GM12878 (cell line): ENCODE data around the gene EML1. TPM values are rescaled to one million over a fixed set of nuclear protein-coding genes. Genes with fewer than 3 reads are reported as not detected.
A peak's percentile ranks its signal among the peaks of the same experiment; 100 is the strongest.

Source experiments
- ATAC-seq: fragments of 200-7000 bp; cut with Tn5 transposase; 3 replicates; pipeline ENCODE4 v1.9.1; 2020; ENCODE audit warnings: mild to moderate bottlenecking, moderate library complexity
- BruUV-seq: library from RNA; stranded (reverse); fragments of 400-500 nt; replicated peaks from 2 replicates; lab custom pipeline; 2021; lab: Mats Ljungman, UMichigan
- CTCF ChIA-PET: fragments of 300-600 bp; sonication (Branson Sonifier 250); formaldehyde crosslinking; extraction: SDS; loops from one replicate; lab custom pipeline; 2021; ENCODE audit warnings: inconsistent platforms; lab: Yijun Ruan, JAX
- POLR2A ChIA-PET: fragments of 350-600 bp; formaldehyde crosslinking; extraction: SDS; loops from one replicate; lab custom pipeline; 2021; ENCODE audit warnings: inconsistent platforms; lab: Charles Lee
- RAD21 ChIA-PET: fragments of 300-600 bp; sonication (Branson Sonifier 250); formaldehyde crosslinking; loops from one replicate; lab custom pipeline; 2023; ENCODE audit warnings: antibody characterized with exemption; ENCODE audit not compliant: unreplicated experiment; lab: Charles Lee
- SMC1A ChIA-PET: fragments of 300-600 bp; sonication (Branson Sonifier 250); formaldehyde crosslinking; loops from one replicate; lab custom pipeline; 2023; ENCODE audit not compliant: unreplicated experiment, uncharacterized antibody; lab: Charles Lee
- DNase-seq: peaks from one replicate; pipeline ENCODE4 v3.0.0-alpha.2; 2011; ENCODE audit warnings: low read depth, low spot score
- FAIRE-seq: peaks from 3 replicates; lab custom pipeline; 2011; peaks lifted over from hg19 to GRCh38; lab: Jason Lieb, UNC
- H2AFZ ChIP-seq: 2 replicates; pipeline ENCODE4 v1.6.0; 2011; ENCODE audit warnings: low read depth, low read length, control low read depth; ENCODE audit not compliant: control insufficient read depth
- H3K27ac ChIP-seq: 2 replicates; pipeline ENCODE4 v1.5.1; 2011; ENCODE audit warnings: control low read depth; ENCODE audit not compliant: control insufficient read depth, insufficient read depth
- H3K27me3 ChIP-seq, 2 experiments: replicated peaks in 1 of 2; 2 replicates each; pipeline versions ENCODE4 v1.6.0 to v1.6.1; 2011; ENCODE audit warnings: low read length in 1 of 2; ENCODE audit not compliant: control insufficient read depth in 2 of 2, insufficient read depth in 2 of 2
- H3K36me3 ChIP-seq, 2 experiments: 2 replicates each; pipeline ENCODE4 v1.5.1; 2011; ENCODE audit warnings: low read length in 1 of 2; ENCODE audit not compliant: control insufficient read depth in 2 of 2, insufficient read depth in 2 of 2
- H3K4me1 ChIP-seq: 2 replicates; pipeline ENCODE4 v1.6.1; 2011; ENCODE audit warnings: mild to moderate bottlenecking, low read length, moderate library complexity, mixed read lengths; ENCODE audit not compliant: control insufficient read depth, insufficient read depth
- H3K4me2 ChIP-seq: 2 replicates; pipeline ENCODE4 v1.6.0; 2011; ENCODE audit warnings: control low read depth; ENCODE audit not compliant: control insufficient read depth, insufficient read depth
- H3K4me3 ChIP-seq: fragments of 200-600 bp; sonication (generic); 2 replicates; pipeline ENCODE4 v1.5.1; 2016
- H3K79me2 ChIP-seq: 2 replicates; pipeline ENCODE4 v1.6.0; 2011; ENCODE audit warnings: low read length; ENCODE audit not compliant: control insufficient read depth, insufficient read depth
- H3K9ac ChIP-seq: 2 replicates; pipeline ENCODE4 v1.8.0; 2011; ENCODE audit warnings: low read length, control low read depth, mixed read lengths; ENCODE audit not compliant: control insufficient read depth, insufficient read depth
- H3K9me3 ChIP-seq: replicated peaks from 3 replicates; pipeline ENCODE4 v1.5.1; 2011; ENCODE audit warnings: mild to moderate bottlenecking, low read length; ENCODE audit not compliant: control insufficient read depth, insufficient read depth
- H4K20me1 ChIP-seq: 2 replicates; pipeline ENCODE4 v1.6.0; 2011; ENCODE audit not compliant: control insufficient read depth, insufficient read depth
- BRCA1 ChIP-seq: IDR thresholded peaks from 2 replicates; pipeline ENCODE4 v1.6.1; 2011; ENCODE audit warnings: low read depth, low read length, improper control_type of control experiment
- CBX3 ChIP-seq: fragments of 200-600 bp; sonication (generic); IDR thresholded peaks from 2 replicates; pipeline ENCODE4 v1.6.1; 2016; ENCODE audit warnings: low read depth, borderline replicate concordance
- E2F8 ChIP-seq: fragments of 450-650 bp; IDR thresholded peaks from 2 replicates; pipeline ENCODE4 v1.6.1; 2018; ENCODE audit warnings: mild to moderate bottlenecking, low read depth, moderate library complexity; ENCODE audit not compliant: partially characterized antibody
- ETV6 ChIP-seq, 2 experiments: fragments of 450-650 bp in 1 of 2; IDR thresholded peaks in 1 of 2; conservative IDR thresholded peaks in 1 of 2; 2 replicates each; pipeline ENCODE4 v1.6.1; 2014; ENCODE audit warnings: antibody characterized with exemption in 1 of 2, borderline replicate concordance in 1 of 2, low read depth in 1 of 2, mild to moderate bottlenecking in 1 of 2, moderate library complexity in 1 of 2
- EZH2 ChIP-seq: IDR thresholded peaks from 2 replicates; pipeline ENCODE4 v1.6.1; 2012; ENCODE audit warnings: low read depth, mild to moderate bottlenecking, control low read depth, inconsistent platforms, low read length, borderline replicate concordance; ENCODE audit not compliant: control insufficient read depth
- HDAC2 ChIP-seq: fragments of 200-600 bp; sonication (generic); IDR thresholded peaks from 2 replicates; pipeline ENCODE4 v1.6.1; 2017
- IKZF1 ChIP-seq: fragments of 450-650 bp; conservative IDR thresholded peaks from 2 replicates; pipeline ENCODE4 v1.6.1; 2017; ENCODE audit warnings: antibody characterized with exemption, mild to moderate bottlenecking
- MTA2 ChIP-seq: fragments of 450-650 bp; IDR thresholded peaks from 2 replicates; pipeline ENCODE4 v1.6.1; 2016; ENCODE audit warnings: low read depth, mild to moderate bottlenecking, moderate library complexity
- MYC ChIP-seq: IDR thresholded peaks from 2 replicates; pipeline ENCODE4 v1.6.1; 2011; ENCODE audit warnings: mild to moderate bottlenecking, low read length, moderate library complexity, inconsistent platforms; ENCODE audit not compliant: insufficient read depth, insufficient replicate concordance, insufficient read length, severe bottlenecking
- PBX3 ChIP-seq: IDR thresholded peaks from 2 replicates; pipeline ENCODE4 v1.6.1; 2011; ENCODE audit warnings: mild to moderate bottlenecking, low read depth, low read length, moderate library complexity; ENCODE audit not compliant: insufficient replicate concordance
- PML ChIP-seq: IDR thresholded peaks from 2 replicates; pipeline ENCODE4 v1.6.1; 2012; ENCODE audit warnings: low read length, inconsistent platforms
- POU2F2 ChIP-seq: IDR thresholded peaks from 3 replicates; pipeline ENCODE4 v1.6.1; 2011; ENCODE audit warnings: low read depth, mild to moderate bottlenecking, low read length, borderline replicate concordance
- PRDM15 ChIP-seq: fragments of 450-650 bp; formaldehyde crosslinking; IDR thresholded peaks from 2 replicates; pipeline ENCODE4 v1.4.0; 2020; ENCODE audit warnings: mild to moderate bottlenecking, moderate library complexity
- RAD51 ChIP-seq: fragments of 450-650 bp; IDR thresholded peaks from 2 replicates; pipeline ENCODE4 v1.6.1; 2016; ENCODE audit warnings: moderate library complexity, mild to moderate bottlenecking, inconsistent platforms
- RCOR1 ChIP-seq: conservative IDR thresholded peaks from 2 replicates; pipeline ENCODE4 v1.6.1; 2012; ENCODE audit warnings: low read depth, low read length, improper control_type of control experiment
- STAT1 ChIP-seq: fragments of 450-650 bp; conservative IDR thresholded peaks from 2 replicates; pipeline ENCODE4 v1.6.1; 2014; ENCODE audit warnings: antibody characterized with exemption, mild to moderate bottlenecking
- SUZ12 ChIP-seq: fragments of 200-600 bp; sonication (generic); IDR thresholded peaks from one replicate; pipeline ENCODE4 v1.6.1; 2018; ENCODE audit warnings: antibody characterized with exemption, mild to moderate bottlenecking; ENCODE audit not compliant: unreplicated experiment
- WGBS: methylation state at CpG from one replicate; pipeline ENCODE4 v1.1.6; 2016; ENCODE audit warnings: low lambda C conversion rate; ENCODE audit not compliant: insufficient replicate concordance, insufficient coverage; ENCODE audit errors: missing lambda C conversion rate; 5-methylcytosine and 5-hydroxymethylcytosine counted together
- in situ Hi-C: fragments of 300-500 bp; cut with MboI; formaldehyde crosslinking; loops from 9 replicates; pipeline ENCODE4 v1.14.3; 2018; ENCODE audit warnings: mixed read lengths
- intact Hi-C: fragments of 100-400 bp; cut with micrococcal nuclease; formaldehyde crosslinking; loops from one replicate; pipeline ENCODE4 v1.14.2; 2022; ENCODE audit not compliant: unreplicated experiment
- polyA plus RNA-seq, 11 experiments: library from polyadenylated mRNA; depleted of rRNA in 4 of 11; unstranded in 6 of 11; stranded (reverse) in 5 of 11; fragments of >200 nt; fragmentation: Nextera tagmentation in 4 of 11; fragmentation: Illumina TruSeq in 1 of 11; extraction: Ambion mirVana in 4 of 11; extraction: Trizol in 1 of 11; gene quantifications; 1 replicate in 1 of 11; 2 replicates in 10 of 11; pipeline versions ENCODE4 v1.2.1 to v1.2.3, GENCODE V29; 2011 to 2016; ENCODE audit warnings: inconsistent platforms in 2 of 11, missing spikeins in 2 of 11, low read depth in 1 of 11
- total RNA-seq, 4 experiments: library from RNA; depleted of rRNA in 3 of 4; stranded (reverse); fragments of >200 nt in 3 of 4; fragmentation: Illumina TruSeq in 1 of 4; extraction: Trizol in 1 of 4; gene quantifications; 2 replicates each; pipeline versions ENCODE4 v1.2.1 to v1.2.3, GENCODE V29; 2013 to 2021

The EML1 gene
- total and polyA plus RNA-seq, 10 of the 15 experiments (the other 5 are each of a cell fraction or from before 2014, with no cell fraction given), result 0.05 to 3.4 (median 0.11) TPM; not detected in 3

GRCh38 chr14:99928963-99929362, 135.8 kb downstream of the EML1 start:
- Histone ChIP-seq H3K9me3 (peaks cover 1% of the 10 kb centered on the region; the same call in 2 of the 3 replicates), H3K4me3 (no peak overlapping the region), H3K9ac (no peak overlapping the region), H3K36me3 (no peaks in the 10 kb centered on the region), H3K27me3 (no peaks in the 10 kb centered on the region), H3K4me1 (peaks cover 22% of the 10 kb centered on the region), H3K27ac (no peak overlapping the region), H3K4me2 (no peak overlapping the region), H3K79me2 (no peaks in the 10 kb centered on the region), H2AFZ (no peak overlapping the region), H4K20me1 (no peaks in the 10 kb centered on the region)
- ChIA-PET SMC1A (interaction anchor here (0.7 kb wide), 1 partner anchor 29 kb away, joined by 3 read pairs; no protein-coding TSS in a partner anchor), POLR2A (interaction anchor here (0.6 kb wide), 1 partner anchor 16 kb away, joined by 3 read pairs; no protein-coding TSS in a partner anchor), RAD21 (interaction anchor here (1.0 to 1.3 kb wide), 2 partner anchors 10 to 29 kb away, joined by 3 read pairs; no protein-coding TSS in a partner anchor), CTCF (interaction anchor here (1.1 to 1.8 kb wide), 3 partner anchors 11 to 30 kb away, joined by 3 to 6 read pairs (median 5); no protein-coding TSS in a partner anchor)
- DNase-seq (no peak), ATAC-seq (peak; percentile 6; the same call in 2 of the 3 replicates), FAIRE-seq (peak; percentile 38)
- in situ Hi-C loops, result no loop called here
- no TSS peak for BruUV-seq
- 77% methylated on average over 5 of the region's 5 CpGs for WGBS
- intact Hi-C loops, result no loop called here
- TF ChIP-seq IKZF1, result no peak
- TF ChIP-seq RCOR1, result no peak
- no peak for TF ChIP-seq POU2F2
- TF ChIP-seq EZH2, result no peak
- no peak for TF ChIP-seq PML
- no peak for TF ChIP-seq MTA2
- TF ChIP-seq E2F8, result no peak
- no peak for TF ChIP-seq PRDM15 (CRISPR knock-in tag)
- no peak for TF ChIP-seq PBX3
- TF ChIP-seq MYC, result no peak
- TF ChIP-seq CBX3, result no peak
- no peak for TF ChIP-seq RAD51
- TF ChIP-seq STAT1, result no peak
- no peak for TF ChIP-seq HDAC2
- no peak for TF ChIP-seq ETV6 (conservative IDR thresholded peaks at IDR 0.05 in 1 of 2, IDR thresholded peaks at IDR 0.05 in 1 of 2; ENCODE audit: borderline replicate concordance in 1 of 2, low read depth in 1 of 2)
- no peak for TF ChIP-seq BRCA1
- no peak for TF ChIP-seq SUZ12
